ENCODE results near the gene THAP5.
A peak's percentile ranks its signal among the peaks of the same experiment; 100 is the strongest.
"Not testable (repeated sequence)": the region's sequence is repeated elsewhere in the genome, so short reads cannot be mapped to it uniquely, and the experiment has no call there.

THAP5 gene

GRCh38 chr7:108584211-108584610, 14.7 kb upstream of the THAP5 start:
- DNase-seq: no peak

- no peak for DNase-seq
These were observed 12.4 kb upstream of the THAP5 start for GRCh38 chr7:108581655-108582491.

DNA sequence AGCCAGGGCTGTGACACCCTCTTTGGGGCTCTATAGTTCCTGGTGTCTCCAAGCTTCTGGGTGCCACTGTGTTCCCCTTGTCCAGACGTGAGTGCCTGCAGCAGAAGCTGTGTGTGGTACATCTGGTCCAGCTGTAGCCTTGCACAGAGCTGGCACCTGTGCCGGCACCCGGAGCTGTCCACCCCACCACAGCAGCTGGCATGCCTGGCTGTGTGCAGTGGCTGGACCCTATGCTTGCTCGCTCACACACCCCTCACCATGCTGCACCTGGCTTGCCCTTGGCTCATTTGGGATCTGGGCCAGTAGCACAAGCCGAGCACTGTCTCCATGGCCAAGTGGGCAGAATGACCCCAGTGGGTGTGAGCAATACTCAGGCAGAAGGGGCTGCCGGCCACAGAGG, 10.8 kb upstream of the THAP5 start:
- DNase-seq: no peak

DNA sequence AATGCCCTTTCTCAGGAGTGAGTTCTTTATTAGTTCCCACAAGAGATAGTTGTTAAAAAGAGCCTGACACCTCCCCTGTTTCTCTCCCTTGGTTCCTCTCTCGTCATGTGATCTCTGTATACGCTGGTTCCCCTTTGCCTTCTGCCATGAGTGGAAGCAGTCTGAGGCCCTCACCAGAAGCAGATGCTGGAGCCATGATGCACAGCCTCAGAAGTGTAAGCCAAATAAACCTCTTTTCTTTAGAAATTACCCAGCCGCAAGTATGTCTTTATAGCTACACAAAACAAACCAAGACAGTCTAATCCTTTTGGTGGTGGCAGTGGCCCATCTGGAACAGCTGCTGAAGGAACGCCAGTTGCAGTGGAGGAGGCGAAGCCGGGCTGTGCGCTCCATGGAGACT, 9.4 kb upstream of the THAP5 start:
- no peak for DNase-seq

DNA sequence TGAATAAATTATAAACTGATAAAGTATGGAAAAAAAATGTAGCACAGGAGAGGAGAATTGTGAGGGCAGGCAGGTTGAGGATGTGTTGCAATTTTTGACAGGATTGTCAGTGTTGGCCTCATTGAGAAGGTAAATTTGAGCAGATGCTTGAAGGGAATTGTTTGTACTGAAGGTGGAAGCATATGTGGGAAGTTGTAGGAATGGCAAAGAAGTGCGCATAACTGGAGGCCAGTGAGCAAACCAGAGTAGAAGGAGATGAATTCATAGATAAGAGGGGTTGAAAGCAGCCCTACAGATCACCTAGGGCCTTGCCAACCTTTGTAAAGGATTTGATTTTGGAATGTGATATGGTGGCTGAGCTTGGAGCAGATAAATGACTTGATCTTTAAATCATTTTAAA, 6.6 kb upstream of the THAP5 start:
- DNase-seq: no peak

GRCh38 chr7:108575156-108575555, 5.7 kb upstream of the THAP5 start:
- no peak for DNase-seq

- no peak for DNase-seq
These were observed 3.0 kb upstream of the THAP5 start for GRCh38 chr7:108572480-108572879.

GRCh38 chr7:108570146-108570755, 745 bp upstream of the THAP5 start:
- DNase-seq: peak; percentile 3

GRCh38 chr7:108568801-108569380, 615 bp downstream of the THAP5 start:
- peak; percentile 27 for DNase-seq

- no peak for DNase-seq
These were observed 3.5 kb downstream of the THAP5 start for GRCh38 chr7:108565987-108566386.

GRCh38 chr7:108561047-108561619, 8.4 kb downstream of the THAP5 start:
- no peak for DNase-seq

- DNase-seq: no peak
These were observed 10.3 kb downstream of the THAP5 start for GRCh38 chr7:108559253-108559652.

DNA sequence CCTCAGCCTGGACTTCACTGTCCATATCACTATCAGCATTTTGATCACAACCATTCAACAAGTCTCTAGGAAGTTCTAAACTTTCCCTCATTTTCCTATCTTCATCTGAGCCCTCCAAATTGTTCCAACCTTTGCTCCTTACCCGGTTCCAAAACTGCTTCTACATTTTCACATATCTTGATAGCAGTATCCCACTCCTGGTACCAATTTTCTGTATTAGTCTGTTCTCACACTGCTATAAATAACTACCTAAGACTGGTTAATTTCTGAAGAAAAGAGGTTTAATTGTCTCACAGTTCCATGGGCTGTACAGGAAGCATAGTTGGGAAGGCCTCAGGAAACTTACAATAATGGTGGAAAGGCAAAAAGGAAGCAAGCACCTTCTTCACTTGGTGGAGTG, 11.9 kb downstream of the THAP5 start:
- no peak for DNase-seq

DNA sequence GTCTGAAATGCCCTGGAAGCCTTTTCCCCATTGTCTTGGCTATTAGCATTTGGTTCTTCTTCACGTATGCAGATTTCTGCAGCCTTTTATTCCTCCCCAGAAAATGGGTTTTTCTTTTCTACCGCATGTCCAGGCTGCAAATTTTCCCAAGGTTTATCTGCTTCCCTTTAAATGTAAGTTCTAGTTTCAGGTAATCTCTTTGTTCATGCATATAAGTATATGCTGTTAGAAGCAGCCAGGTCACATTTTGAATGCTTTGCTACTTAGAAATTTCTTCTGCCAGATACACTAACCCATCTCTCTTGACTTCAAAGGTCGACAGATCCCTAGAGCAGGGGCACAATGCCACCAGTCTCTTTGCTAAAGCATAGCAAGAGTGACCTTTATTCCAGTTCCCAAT, 12.3 kb downstream of the THAP5 start:
- no peak for DNase-seq

DNA sequence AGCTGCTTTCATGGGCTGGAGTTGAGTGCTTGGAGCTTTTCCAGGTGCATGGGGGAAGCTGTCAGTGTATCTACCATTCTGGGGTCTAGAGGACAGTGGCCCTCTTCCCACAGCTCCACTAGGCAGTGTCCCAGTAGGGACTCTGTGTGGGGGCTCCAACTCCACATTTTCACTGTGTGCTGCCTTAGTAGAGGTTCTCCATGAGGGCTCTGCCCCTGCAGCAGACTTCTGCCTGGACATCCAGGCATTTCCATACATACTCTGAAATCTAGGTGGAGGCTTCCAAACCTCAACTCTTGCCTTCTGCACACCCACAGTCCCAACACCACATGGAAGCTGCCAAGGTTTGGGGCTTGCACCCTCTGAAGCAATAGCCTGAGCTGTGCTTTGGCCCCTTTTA, 12.8 kb downstream of the THAP5 start:
- not testable (repeated sequence) for DNase-seq

DNA sequence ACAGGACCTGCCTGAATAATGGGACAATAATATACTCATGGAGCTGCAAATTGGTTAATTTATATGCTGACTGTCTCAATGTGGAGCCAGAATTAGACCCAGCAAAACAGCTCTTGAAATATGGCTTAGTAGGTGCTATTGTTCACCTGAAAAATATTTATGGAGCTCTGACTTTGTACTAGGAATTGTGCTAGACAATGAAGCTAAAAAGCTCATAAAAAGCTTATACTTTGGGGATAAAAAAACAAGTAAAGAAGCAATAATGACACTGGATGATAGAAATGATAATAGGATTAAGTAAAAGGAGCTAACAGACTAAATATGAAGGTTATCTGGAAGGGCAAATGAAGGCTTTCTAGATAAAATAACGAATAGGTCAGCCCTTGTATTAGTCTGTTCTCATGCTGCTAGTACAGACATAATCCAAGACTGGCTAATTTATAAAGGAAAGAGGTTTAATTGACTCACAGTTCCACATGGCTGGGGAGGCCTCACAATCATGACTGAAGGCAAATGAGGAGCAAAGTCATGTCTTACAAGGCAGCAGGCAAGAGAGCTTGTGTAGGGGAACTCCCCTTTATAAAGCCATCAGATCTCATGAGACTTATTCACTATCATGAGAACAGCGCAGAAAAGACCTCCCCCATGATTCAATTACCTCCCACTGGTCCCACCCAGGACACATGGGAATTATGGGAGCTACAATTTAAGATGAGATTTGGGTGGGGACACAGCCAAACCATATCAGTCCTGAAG, 21.2 kb downstream of the THAP5 start:
- DNase-seq: not testable (repeated sequence)

- no peak for DNase-seq
These were observed 28.0 kb downstream of the THAP5 start for GRCh38 chr7:108541478-108541877.

DNA sequence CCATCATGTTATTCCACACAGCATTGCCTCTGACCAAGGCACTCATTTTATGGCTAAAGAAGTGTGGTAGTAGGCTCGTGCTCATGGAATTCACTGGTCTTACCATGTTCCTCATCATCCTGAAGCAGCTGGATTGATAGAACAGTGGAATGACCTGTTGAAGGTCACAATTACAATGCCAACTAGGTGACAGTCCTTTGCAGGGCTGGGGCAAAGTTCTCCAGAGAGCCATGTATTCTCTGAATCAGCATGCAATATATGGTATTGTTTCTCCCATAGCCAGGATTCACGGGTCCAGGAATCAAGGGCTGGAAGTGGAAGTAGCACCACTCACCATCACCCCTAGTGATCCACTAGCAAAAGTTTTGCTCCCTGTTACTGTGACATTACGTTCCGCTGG, 30.8 kb downstream of the THAP5 start:
- DNase-seq: not testable (repeated sequence)

DNA sequence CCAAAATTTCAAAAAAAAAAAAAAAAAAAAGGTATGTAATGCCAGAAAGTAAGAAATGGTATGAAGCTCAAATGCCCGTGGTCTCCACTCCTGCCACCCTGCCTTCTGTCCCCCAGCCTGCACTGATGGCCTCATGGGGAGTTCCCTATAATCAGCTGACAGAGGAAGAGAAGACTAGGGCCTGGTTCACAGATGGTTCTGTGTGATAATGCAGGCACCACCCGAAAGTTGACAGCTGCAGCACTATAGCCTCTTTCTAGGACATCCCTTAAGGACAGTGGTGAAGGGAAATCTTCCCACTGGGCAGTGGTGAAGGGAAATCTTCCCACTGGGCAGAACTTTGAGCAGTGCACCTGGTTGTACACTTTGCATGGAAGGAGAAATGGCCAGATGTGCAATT, 31.3 kb downstream of the THAP5 start:
- not testable (repeated sequence) for DNase-seq

DNA sequence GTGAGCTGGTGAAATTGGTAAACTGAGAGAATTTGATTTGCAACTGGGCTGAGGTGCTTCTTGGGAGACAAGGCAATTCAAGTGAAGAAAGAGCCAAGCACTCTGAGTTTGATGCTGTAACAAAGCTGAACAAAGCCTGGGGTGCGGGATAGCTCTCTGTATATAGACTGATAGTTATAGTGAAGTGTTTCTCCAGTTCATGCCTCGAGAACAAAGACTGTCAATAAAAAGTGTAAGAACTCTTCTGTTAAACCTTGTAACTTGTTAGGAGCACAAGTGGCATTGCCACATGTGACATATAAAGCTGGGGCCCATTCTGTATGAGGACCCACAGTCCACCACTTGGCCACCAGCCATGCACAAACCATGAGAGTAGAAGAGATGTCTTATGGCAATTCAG, 32.3 kb downstream of the THAP5 start:
- DNase-seq: no peak

- DNase-seq: no peak
These were observed 33.8 kb downstream of the THAP5 start for GRCh38 chr7:108535744-108536143.

DNA sequence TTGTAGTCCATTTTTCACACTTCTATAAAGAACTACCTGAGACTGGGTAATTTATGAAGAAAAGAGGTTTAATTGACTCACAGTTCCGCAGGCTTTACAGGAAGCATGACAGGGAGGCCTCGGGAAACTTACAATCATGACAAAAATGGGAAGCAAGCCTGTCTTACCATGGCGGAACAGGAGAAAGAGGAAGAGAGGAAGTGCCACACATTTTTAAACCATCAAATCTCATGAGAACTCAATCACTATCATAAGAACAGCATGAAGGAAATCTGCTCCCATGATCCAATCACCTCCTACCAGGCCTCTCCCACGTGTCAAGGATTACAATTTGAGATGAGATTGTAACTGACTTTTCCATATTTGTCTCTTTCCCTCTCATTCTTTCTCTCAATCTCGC, 34.2 kb downstream of the THAP5 start:
- DNase-seq: no peak

- no peak for DNase-seq
These were observed 35.8 kb downstream of the THAP5 start for GRCh38 chr7:108533712-108534111.
